Sciatic nerve (tissue), 2 donors: ENCODE data around the gene ABCA2. TPM values are rescaled to one million over a fixed set of nuclear protein-coding genes. Genes with fewer than 3 reads are reported as not detected.
"Not testable (repeated sequence)": the region's sequence is repeated elsewhere in the genome, so short reads cannot be mapped to it uniquely, and the experiment has no call there.

Source experiments
- ATAC-seq: fragments of 200-7000 bp; cut with Tn5 transposase; one replicate; pipeline ENCODE4 v1.9.1; 2020; ENCODE audit warnings: mild to moderate bottlenecking, moderate library complexity
- DNase-seq: peaks from one replicate; pipeline ENCODE4 v3.0.0-alpha.2; 2020; ENCODE audit warnings: low spot score
- intact Hi-C: fragments of 100-400 bp; cut with DNase I; formaldehyde crosslinking; loops from one replicate; pipeline ENCODE4 v1.14.2; 2022
- total RNA-seq: library from RNA; stranded (reverse); fragmentation: NEBNext Ultra II Directional; extraction: Animal tissue kit (Norgen Biotek cat#: 25700); gene quantifications from one replicate; pipeline ENCODE4 v1.2.1, GENCODE V29; 2021
- donor health status: DM: no; HTN: no; CAD: no.
- donor health status: DM: no; HTN: no; CAD: no.

The ABCA2 gene
- total RNA-seq, 1 donor from 2014 or later = 298 TPM

GRCh38 chr9:137009938-137010732 lies 17.9 kb downstream of the ABCA2 start:
- no peak for DNase-seq
- intact Hi-C loops = no loop called here
- ATAC-seq = no peak

- DNase-seq = no peak
- intact Hi-C loops = no loop called here
- no peak for ATAC-seq
Observed at GRCh38 chr9:137009217-137009616, 18.8 kb downstream of the ABCA2 start.

- intact Hi-C loops = no loop called here
Observed at GRCh38 chr9:137008312-137008711, 19.7 kb downstream of the ABCA2 start.

GRCh38 chr9:137007816-137008270 lies 20.2 kb downstream of the ABCA2 start:
- ATAC-seq (peak; percentile 15), DNase-seq (no peak)
- intact Hi-C loops = no loop called here

More at GRCh38 chr9:137008312-137008711, 19.7 kb downstream of the ABCA2 start:
- no peak for DNase-seq
- ATAC-seq = no peak

- ATAC-seq (peak; percentile 74), DNase-seq (no peak)
- intact Hi-C loops = no loop called here
Observed at GRCh38 chr9:137007108-137007815, 20.8 kb downstream of the ABCA2 start.

GRCh38 chr9:137006116-137007003 lies 21.7 kb downstream of the ABCA2 start:
- ATAC-seq = peak; percentile 27
- no peak for DNase-seq

GRCh38 chr9:137004285-137004684 lies 23.8 kb downstream of the ABCA2 start:
- ATAC-seq, DNase-seq, intact Hi-C loops: not testable (repeated sequence)

More at GRCh38 chr9:137006116-137007003, 21.7 kb downstream of the ABCA2 start:
- intact Hi-C loops = no loop called here

GRCh38 chr9:137002646-137003041 lies 25.4 kb downstream of the ABCA2 start:
- DNase-seq (no peak), ATAC-seq (no peak)
- intact Hi-C loops = no loop called here

- intact Hi-C loops = no loop called here
- DNase-seq = no peak
- ATAC-seq = no peak
Observed at GRCh38 chr9:137001857-137002645, 26.0 kb downstream of the ABCA2 start.

- DNase-seq (no peak), ATAC-seq (no peak)
- intact Hi-C loops = no loop called here
Observed at GRCh38 chr9:137000177-137000930, 27.7 kb downstream of the ABCA2 start.

- no peak for DNase-seq
- intact Hi-C loops = no loop called here
- no peak for ATAC-seq
Observed at GRCh38 chr9:136997830-136998234, 30.2 kb downstream of the ABCA2 start.

- intact Hi-C loops = no loop called here
- ATAC-seq = no peak
- no peak for DNase-seq
Observed at GRCh38 chr9:136997371-136997770, 30.7 kb downstream of the ABCA2 start.

- DNase-seq (no peak), ATAC-seq (peak; percentile 3)
- intact Hi-C loops = no loop called here
Observed at GRCh38 chr9:136996361-136997292, 31.4 kb downstream of the ABCA2 start, which contains the start of gene CLIC3. Gene CLIC3 (minus strand): TSS chr9:136996568. CDS start chr9:136996543, 25 bp downstream.

GRCh38 chr9:136995772-136996311 lies 32.2 kb downstream of the ABCA2 start:
- intact Hi-C loops = no loop called here
- ATAC-seq (no peak), DNase-seq (no peak)

GRCh38 chr9:136995362-136995761 lies 32.7 kb downstream of the ABCA2 start:
- DNase-seq (no peak), ATAC-seq (no peak)
- intact Hi-C loops = no loop called here

- ATAC-seq (no peak), DNase-seq (no peak)
- intact Hi-C loops = no loop called here
Observed at GRCh38 chr9:136994888-136995230, 33.2 kb downstream of the ABCA2 start.
